ENCODE results near the gene ITSN2. TPM values are rescaled to one million over a fixed set of nuclear protein-coding genes. Genes with fewer than 3 reads are reported as not detected.

Gene ITSN2
- total RNA-seq, 1 experiment from 2014 or later: 19.8 TPM

DNA sequence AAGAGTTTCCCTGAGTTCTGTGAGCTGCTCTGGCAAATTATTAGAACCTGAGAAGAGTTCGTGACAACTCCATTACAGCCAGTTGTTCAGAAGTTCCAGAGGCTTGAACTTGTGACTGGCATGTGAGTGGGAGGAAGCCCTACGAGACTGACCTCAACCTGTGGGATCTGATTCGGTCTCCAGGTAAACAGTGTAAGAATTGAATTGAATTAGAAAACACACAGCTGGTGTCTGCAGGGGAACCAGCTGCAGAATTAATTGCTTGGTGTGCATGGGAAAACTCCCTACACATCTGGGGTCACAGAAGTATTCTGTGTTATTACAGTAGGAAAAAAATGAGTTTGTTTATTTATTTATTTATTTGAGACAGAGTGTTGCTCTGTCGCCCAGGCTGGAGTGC lies 14.0 kb upstream of the ITSN2 start:
- no peaks in the 10 kb centered on the region for H3K36me3 Mint-ChIP-seq
- H3K27me3 Mint-ChIP-seq (ENCODE audit: low read depth): no peaks in the 10 kb centered on the region
- POLR2A ChIA-PET: no interaction called here
- ATAC-seq: no peak
- H3K4me3 Mint-ChIP-seq: no peak overlapping the region
- TF ChIP-seq, protein P1, sequence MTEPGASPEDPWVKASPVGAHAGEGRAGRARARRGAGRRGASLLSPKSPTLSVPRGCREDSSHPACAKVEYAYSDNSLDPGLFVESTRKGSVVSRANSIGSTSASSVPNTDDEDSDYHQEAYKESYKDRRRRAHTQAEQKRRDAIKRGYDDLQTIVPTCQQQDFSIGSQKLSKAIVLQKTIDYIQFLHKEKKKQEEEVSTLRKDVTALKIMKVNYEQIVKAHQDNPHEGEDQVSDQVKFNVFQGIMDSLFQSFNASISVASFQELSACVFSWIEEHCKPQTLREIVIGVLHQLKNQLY (CRISPR knock-in tag; IDR thresholded peaks at IDR 0.05): no peak
- TF ChIP-seq, protein P2, sequence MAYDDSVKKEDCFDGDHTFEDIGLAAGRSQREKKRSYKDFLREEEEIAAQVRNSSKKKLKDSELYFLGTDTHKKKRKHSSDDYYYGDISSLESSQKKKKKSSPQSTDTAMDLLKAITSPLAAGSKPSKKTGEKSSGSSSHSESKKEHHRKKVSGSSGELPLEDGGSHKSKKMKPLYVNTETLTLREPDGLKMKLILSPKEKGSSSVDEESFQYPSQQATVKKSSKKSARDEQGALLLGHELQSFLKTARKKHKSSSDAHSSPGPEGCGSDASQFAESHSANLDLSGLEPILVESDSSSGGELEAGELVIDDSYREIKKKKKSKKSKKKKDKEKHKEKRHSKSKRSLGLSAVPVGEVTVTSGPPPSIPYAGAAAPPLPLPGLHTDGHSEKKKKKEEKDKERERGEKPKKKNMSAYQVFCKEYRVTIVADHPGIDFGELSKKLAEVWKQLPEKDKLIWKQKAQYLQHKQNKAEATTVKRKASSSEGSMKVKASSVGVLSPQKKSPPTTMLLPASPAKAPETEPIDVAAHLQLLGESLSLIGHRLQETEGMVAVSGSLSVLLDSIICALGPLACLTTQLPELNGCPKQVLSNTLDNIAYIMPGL (CRISPR knock-in tag; IDR thresholded peaks at IDR 0.05): no peak
- TF ChIP-seq ETV6 (CRISPR knock-in tag; IDR thresholded peaks at IDR 0.05): no peak
- TF ChIP-seq NFATC4 (CRISPR knock-in tag; IDR thresholded peaks at IDR 0.05): no peak
- TF ChIP-seq ZNF232 (CRISPR knock-in tag; IDR thresholded peaks at IDR 0.05): no peak
- TF ChIP-seq ATF1 (CRISPR knock-in tag; IDR thresholded peaks at IDR 0.05): no peak
- TF ChIP-seq, protein P3, sequence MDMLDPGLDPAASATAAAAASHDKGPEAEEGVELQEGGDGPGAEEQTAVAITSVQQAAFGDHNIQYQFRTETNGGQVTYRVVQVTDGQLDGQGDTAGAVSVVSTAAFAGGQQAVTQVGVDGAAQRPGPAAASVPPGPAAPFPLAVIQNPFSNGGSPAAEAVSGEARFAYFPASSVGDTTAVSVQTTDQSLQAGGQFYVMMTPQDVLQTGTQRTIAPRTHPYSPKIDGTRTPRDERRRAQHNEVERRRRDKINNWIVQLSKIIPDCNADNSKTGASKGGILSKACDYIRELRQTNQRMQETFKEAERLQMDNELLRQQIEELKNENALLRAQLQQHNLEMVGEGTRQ (CRISPR knock-in tag; IDR thresholded peaks at IDR 0.05): no peak
- TF ChIP-seq SOX15 (CRISPR knock-in tag; IDR thresholded peaks at IDR 0.05): no peak
- TF ChIP-seq, protein P4, sequence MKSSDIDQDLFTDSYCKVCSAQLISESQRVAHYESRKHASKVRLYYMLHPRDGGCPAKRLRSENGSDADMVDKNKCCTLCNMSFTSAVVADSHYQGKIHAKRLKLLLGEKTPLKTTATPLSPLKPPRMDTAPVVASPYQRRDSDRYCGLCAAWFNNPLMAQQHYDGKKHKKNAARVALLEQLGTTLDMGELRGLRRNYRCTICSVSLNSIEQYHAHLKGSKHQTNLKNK (CRISPR knock-in tag; IDR thresholded peaks at IDR 0.05): no peak
- TF ChIP-seq SMAD4 (CRISPR knock-in tag; IDR thresholded peaks at IDR 0.05): no peak
- no peak for TF ChIP-seq ZNF121 (CRISPR knock-in tag; IDR thresholded peaks at IDR 0.05)
- TF ChIP-seq, protein P5, sequence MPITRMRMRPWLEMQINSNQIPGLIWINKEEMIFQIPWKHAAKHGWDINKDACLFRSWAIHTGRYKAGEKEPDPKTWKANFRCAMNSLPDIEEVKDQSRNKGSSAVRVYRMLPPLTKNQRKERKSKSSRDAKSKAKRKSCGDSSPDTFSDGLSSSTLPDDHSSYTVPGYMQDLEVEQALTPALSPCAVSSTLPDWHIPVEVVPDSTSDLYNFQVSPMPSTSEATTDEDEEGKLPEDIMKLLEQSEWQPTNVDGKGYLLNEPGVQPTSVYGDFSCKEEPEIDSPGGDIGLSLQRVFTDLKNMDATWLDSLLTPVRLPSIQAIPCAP (CRISPR knock-in tag; IDR thresholded peaks at IDR 0.05): no peak
- TF ChIP-seq, protein P6, sequence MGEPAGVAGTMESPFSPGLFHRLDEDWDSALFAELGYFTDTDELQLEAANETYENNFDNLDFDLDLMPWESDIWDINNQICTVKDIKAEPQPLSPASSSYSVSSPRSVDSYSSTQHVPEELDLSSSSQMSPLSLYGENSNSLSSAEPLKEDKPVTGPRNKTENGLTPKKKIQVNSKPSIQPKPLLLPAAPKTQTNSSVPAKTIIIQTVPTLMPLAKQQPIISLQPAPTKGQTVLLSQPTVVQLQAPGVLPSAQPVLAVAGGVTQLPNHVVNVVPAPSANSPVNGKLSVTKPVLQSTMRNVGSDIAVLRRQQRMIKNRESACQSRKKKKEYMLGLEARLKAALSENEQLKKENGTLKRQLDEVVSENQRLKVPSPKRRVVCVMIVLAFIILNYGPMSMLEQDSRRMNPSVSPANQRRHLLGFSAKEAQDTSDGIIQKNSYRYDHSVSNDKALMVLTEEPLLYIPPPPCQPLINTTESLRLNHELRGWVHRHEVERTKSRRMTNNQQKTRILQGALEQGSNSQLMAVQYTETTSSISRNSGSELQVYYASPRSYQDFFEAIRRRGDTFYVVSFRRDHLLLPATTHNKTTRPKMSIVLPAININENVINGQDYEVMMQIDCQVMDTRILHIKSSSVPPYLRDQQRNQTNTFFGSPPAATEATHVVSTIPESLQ (CRISPR knock-in tag; IDR thresholded peaks at IDR 0.05): no peak
- TF ChIP-seq, protein P7, sequence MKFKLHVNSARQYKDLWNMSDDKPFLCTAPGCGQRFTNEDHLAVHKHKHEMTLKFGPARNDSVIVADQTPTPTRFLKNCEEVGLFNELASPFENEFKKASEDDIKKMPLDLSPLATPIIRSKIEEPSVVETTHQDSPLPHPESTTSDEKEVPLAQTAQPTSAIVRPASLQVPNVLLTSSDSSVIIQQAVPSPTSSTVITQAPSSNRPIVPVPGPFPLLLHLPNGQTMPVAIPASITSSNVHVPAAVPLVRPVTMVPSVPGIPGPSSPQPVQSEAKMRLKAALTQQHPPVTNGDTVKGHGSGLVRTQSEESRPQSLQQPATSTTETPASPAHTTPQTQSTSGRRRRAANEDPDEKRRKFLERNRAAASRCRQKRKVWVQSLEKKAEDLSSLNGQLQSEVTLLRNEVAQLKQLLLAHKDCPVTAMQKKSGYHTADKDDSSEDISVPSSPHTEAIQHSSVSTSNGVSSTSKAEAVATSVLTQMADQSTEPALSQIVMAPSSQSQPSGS (CRISPR knock-in tag; IDR thresholded peaks at IDR 0.05; ENCODE audit: borderline replicate concordance, low read depth): no peak
- no peak for TF ChIP-seq CREM (CRISPR knock-in tag; IDR thresholded peaks at IDR 0.05)
- TF ChIP-seq, protein P8, sequence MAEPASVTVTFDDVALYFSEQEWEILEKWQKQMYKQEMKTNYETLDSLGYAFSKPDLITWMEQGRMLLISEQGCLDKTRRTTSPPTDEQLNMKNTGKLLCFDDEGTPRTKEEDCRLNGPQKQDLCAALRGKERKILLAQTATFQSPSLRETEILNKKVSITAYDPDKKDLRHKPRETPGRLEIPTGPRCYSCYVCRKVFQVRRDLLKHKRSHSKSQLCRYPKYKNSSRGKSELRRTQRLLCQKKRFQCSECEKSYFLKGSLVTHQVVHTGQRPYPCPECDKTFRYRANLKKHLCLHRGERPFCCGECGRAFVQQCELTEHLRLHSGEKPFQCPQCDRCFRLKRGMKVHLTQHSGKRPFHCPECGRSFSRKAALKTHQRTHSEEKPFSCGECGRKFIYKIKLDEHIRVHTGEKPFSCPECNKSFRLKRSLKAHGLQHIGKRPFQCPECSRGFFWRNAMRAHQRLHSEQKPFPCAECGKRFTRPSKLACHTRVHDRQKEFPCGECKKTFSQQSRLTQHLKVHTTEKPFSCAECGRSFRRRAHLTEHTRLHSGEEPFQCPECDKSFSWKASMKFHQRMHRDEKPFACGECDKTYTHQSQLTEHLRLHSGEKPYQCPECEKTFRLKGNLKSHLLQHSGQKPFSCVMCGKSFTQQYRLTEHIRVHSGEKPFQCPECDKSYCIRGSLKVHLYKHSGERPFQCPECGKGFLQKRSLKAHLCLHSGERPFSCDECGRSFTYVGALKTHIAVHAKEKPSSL (CRISPR knock-in tag; conservative IDR thresholded peaks at IDR 0.05): no peak
- no peaks in the 10 kb centered on the region for H3K9me3 Mint-ChIP-seq
- no peak for DNase-seq (ENCODE audit: low spot score)
- H3K27ac Mint-ChIP-seq: no peak overlapping the region
- CTCF ChIA-PET: no interaction called here
- H3K4me1 Mint-ChIP-seq: no peaks in the 10 kb centered on the region

Measured in WTC11 (cell line).